Osteocyte (in vitro differentiated cells): ENCODE results near the gene DNAH12. TPM values are rescaled to one million over a fixed set of nuclear protein-coding genes. Genes with fewer than 3 reads are reported as not detected.

Experiments
- DNase-seq: peaks from one replicate; pipeline ENCODE4 v3.0.0; 2021; ENCODE audit warnings: mixed read lengths; ENCODE audit not compliant: unreplicated experiment; ENCODE audit errors: extremely low spot score
- H3K27ac Mint-ChIP-seq: one replicate; pipeline ENCODE4 v1.8.0; 2021; ENCODE audit warnings: mild to moderate bottlenecking, mixed read lengths; ENCODE audit not compliant: unreplicated experiment
- H3K27me3 Mint-ChIP-seq: one replicate; pipeline ENCODE4 v1.8.0; 2021; ENCODE audit warnings: mixed read lengths; ENCODE audit not compliant: unreplicated experiment
- H3K36me3 Mint-ChIP-seq: one replicate; pipeline ENCODE4 v1.8.0; 2021; ENCODE audit warnings: mixed read lengths; ENCODE audit not compliant: unreplicated experiment
- H3K4me1 Mint-ChIP-seq: one replicate; pipeline ENCODE4 v1.8.0; 2021; ENCODE audit warnings: mixed read lengths; ENCODE audit not compliant: unreplicated experiment
- H3K4me3 Mint-ChIP-seq: one replicate; pipeline ENCODE4 v1.8.0; 2021; ENCODE audit warnings: mild to moderate bottlenecking, moderate library complexity, mixed read lengths; ENCODE audit not compliant: unreplicated experiment
- H3K9me3 Mint-ChIP-seq: one replicate; pipeline ENCODE4 v1.8.0; 2021; ENCODE audit warnings: mixed read lengths; ENCODE audit not compliant: unreplicated experiment
- total RNA-seq: library from RNA; stranded (reverse); gene quantifications from 2 replicates; pipeline ENCODE4 v1.2.1, GENCODE V29; 2021
- TF ChIP-seq, protein P1 (sequence below): fragments of 200-600 bp; sonication (generic); IDR thresholded peaks from 2 replicates; pipeline ENCODE4 v1.5.0; 2021; ENCODE audit warnings: antibody characterized with exemption, mild to moderate bottlenecking, moderate library complexity

DNAH12 gene
- total RNA-seq, 1 donor from 2014 or later, result 0.08 TPM

DNA sequence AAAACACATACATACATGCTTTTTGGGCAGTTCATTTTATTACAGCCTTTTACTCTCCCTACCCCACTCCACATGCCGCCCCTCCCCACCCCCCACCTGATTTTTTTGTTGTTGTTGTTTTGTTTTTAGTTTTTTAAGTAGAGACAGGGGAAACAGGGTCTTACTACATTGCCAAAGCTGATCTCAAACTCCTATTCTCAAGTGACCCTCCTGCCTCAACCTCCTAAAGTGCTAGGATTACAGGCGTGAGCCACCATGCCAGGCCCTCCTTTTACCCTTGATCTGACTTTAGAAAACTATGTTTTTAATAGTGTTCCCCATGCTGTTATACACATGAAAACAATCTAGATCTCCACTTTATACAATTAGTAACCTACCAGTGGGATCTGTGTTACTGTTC lies 26.7 kb upstream of the DNAH12 start:
- TF ChIP-seq, protein P1, sequence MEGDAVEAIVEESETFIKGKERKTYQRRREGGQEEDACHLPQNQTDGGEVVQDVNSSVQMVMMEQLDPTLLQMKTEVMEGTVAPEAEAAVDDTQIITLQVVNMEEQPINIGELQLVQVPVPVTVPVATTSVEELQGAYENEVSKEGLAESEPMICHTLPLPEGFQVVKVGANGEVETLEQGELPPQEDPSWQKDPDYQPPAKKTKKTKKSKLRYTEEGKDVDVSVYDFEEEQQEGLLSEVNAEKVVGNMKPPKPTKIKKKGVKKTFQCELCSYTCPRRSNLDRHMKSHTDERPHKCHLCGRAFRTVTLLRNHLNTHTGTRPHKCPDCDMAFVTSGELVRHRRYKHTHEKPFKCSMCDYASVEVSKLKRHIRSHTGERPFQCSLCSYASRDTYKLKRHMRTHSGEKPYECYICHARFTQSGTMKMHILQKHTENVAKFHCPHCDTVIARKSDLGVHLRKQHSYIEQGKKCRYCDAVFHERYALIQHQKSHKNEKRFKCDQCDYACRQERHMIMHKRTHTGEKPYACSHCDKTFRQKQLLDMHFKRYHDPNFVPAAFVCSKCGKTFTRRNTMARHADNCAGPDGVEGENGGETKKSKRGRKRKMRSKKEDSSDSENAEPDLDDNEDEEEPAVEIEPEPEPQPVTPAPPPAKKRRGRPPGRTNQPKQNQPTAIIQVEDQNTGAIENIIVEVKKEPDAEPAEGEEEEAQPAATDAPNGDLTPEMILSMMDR, result no peak
- Mint-ChIP-seq H3K9me3 (no peaks in the 10 kb centered on the region), H3K4me1 (no peaks in the 10 kb centered on the region), H3K27me3 (no peaks in the 10 kb centered on the region), H3K4me3 (no peak overlapping the region), H3K27ac (no peak overlapping the region), H3K36me3 (peaks cover 41% of the 10 kb centered on the region)
- DNase-seq, result no peak

DNA sequence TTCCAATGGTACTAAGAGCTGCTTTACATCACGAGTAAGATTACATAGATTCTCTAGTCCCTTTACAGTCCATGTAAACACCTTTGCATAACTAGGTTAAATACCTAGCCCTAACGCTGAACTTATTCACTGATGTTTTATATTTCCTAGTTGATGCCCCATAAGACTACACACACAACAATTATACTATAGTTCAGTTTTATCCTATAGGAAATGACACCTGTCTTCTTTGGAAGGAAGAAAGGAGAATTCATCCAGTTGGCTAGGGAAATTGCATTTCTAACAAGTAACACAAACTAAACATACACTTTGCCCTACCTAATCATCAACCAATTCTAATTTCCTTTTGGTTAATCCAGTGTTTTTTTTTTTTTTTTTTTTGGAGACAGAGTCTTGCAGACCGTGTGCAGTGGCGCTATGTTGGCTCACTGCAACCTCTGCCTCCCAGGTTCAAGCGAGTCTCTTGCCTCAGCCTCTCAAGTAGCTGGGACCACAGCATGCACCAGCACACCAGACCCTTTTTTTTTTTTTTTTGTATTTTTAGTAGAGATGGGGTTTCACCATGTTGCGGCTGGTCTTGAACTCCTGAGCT lies 25.8 kb upstream of the DNAH12 start:
- TF ChIP-seq, protein P1, result no peak
- Mint-ChIP-seq H3K27ac (no peak overlapping the region), H3K27me3 (no peaks in the 10 kb centered on the region), H3K9me3 (no peaks in the 10 kb centered on the region), H3K4me3 (no peak overlapping the region), H3K36me3 (peaks cover 37% of the 10 kb centered on the region), H3K4me1 (no peaks in the 10 kb centered on the region)
- DNase-seq, result no peak

DNA sequence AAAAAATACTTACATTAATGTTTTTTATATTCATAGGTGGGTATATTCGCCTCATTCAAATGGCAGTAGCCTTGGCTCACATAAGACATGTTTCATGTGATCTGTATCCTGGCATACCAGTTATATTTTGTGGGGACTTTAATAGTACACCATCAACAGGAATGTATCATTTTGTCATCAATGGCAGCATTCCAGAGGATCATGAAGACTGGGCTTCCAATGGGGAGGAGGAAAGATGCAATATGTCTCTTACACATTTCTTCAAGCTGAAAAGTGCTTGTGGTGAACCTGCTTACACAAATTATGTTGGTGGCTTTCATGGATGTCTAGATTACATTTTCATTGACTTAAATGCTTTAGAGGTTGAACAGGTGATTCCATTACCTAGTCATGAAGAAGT lies 15.4 kb upstream of the DNAH12 start:
- Mint-ChIP-seq H3K4me1 (peaks cover 33% of the 10 kb centered on the region), H3K4me3 (no peak overlapping the region), H3K36me3 (peaks cover 16% of the 10 kb centered on the region), H3K9me3 (no peaks in the 10 kb centered on the region), H3K27ac (no peak overlapping the region), H3K27me3 (no peaks in the 10 kb centered on the region)
- DNase-seq, result no peak
- TF ChIP-seq, protein P1, result no peak

DNA sequence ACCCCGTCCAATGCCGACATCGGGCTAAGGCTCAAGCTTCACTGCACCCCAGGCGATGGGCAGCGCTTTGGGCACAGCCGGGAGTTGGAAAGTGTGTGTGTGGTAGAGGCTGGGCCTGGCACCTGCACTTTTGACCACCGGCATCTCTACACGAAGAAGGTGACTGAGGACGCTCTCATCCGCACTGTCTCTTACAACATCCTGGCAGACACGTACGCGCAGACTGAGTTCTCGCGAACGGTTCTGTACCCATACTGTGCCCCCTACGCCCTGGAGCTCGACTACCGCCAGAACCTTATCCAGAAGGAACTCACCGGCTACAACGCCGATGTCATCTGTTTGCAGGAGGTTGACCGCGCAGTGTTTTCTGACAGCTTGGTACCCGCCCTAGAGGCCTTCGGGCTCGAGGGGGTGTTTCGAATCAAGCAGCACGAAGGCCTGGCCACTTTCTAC lies 13.0 kb upstream of the DNAH12 start:
- peaks cover 14% of the 10 kb centered on the region for H3K36me3 Mint-ChIP-seq
- no peaks in the 10 kb centered on the region for H3K9me3 Mint-ChIP-seq
- H3K4me1 Mint-ChIP-seq, result peaks cover 33% of the 10 kb centered on the region
- DNase-seq, result no peak
- peak overlapping the region; percentile 98 for H3K27ac Mint-ChIP-seq
- H3K27me3 Mint-ChIP-seq, result no peaks in the 10 kb centered on the region
- peak overlapping the region; percentile 89 for H3K4me3 Mint-ChIP-seq
- TF ChIP-seq, protein P1, result no peak

DNA sequence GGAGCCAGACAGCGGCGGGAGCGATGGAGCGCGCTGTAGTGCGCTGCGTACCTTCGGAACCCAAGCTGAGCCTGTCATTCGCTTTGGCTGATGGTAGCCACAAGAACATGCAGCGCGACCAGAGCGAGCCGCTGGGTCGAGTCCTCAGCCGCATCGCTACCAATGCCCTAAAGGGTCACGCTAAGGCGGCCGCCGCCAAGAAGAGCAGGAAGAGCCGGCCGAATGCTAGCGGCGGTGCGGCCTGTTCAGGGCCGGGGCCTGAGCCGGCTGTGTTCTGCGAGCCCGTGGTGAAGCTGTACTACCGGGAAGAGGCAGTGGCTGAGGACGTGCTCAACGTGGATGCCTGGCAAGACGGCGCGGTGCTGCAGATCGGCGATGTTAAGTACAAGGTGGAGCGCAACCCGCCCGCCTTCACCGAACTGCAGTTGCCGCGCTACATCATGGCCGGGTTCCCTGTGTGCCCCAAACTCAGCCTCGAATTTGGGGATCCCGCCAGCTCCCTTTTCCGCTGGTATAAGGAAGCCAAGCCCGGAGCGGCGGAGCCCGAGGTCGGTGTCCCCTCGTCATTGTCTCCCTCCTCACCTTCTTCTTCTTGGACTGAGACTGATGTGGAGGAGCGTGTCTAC lies 12.4 kb upstream of the DNAH12 start:
- TF ChIP-seq, protein P1, result no peak
- Mint-ChIP-seq H3K4me1 (peaks cover 33% of the 10 kb centered on the region), H3K27me3 (no peaks in the 10 kb centered on the region), H3K4me3 (peak overlapping the region; percentile 89), H3K9me3 (no peaks in the 10 kb centered on the region), H3K27ac (peak overlapping the region; percentile 98), H3K36me3 (peaks cover 14% of the 10 kb centered on the region)
- no peak for DNase-seq
